ENCODE measurements around the gene ZACN.

- TF ChIP-seq CTCF (IDR thresholded peaks at IDR 0.05; ENCODE audit: low read length) (no peak), EZH2 (optimal IDR thresholded peaks at IDR 0.05; ENCODE audit: low read depth, low read length) (no peak), EZH2phosphoT487 (IDR thresholded peaks at IDR 0.05; ENCODE audit: low read length) (no peak)
Measured at GRCh38 chr17:76097716-76098295, 18.8 kb downstream of the ZACN start.

All from MM.1S (cell line).